ENCODE measurements around the gene GINS1. TPM values are rescaled to one million over a fixed set of nuclear protein-coding genes. Genes with fewer than 3 reads are reported as not detected.

The GINS1 gene
- total RNA-seq (ENCODE audit: low replicate concordance), result 7.9 and 15.9 TPM in 2 replicates

- DNase-seq (ENCODE audit: low read depth), result peak; percentile 82
- peak within 1 kb of the TSS; percentile 91 for H3K4me3 ChIP-seq (ENCODE audit: low read depth, low read length)
- no peak for TF ChIP-seq CTCF (IDR thresholded peaks at IDR 0.05; ENCODE audit: insufficient read depth, low read length)
Measured at GRCh38 chr20:25407311-25408169, at the start of gene GINS1. Gene GINS1, plus strand, starts transcription at chr20:25407673. Its CDS starts 148 bp downstream, at chr20:25407821.

GRCh38 chr20:25360631-25361286 is 46.7 kb upstream of the GINS1 start:
- no peak overlapping the region for H3K4me3 ChIP-seq (ENCODE audit: low read depth, low read length)
- DNase-seq (ENCODE audit: low read depth), result peak; percentile 17
- no peak for TF ChIP-seq CTCF (IDR thresholded peaks at IDR 0.05; ENCODE audit: insufficient read depth, low read length)

- peak; percentile 7 for DNase-seq (ENCODE audit: low read depth)
- no peak for TF ChIP-seq CTCF (IDR thresholded peaks at IDR 0.05; ENCODE audit: insufficient read depth, low read length)
- no peak overlapping the region for H3K4me3 ChIP-seq (ENCODE audit: low read depth, low read length)
Measured at GRCh38 chr20:25361287-25361683, 46.2 kb upstream of the GINS1 start.

- peak; percentile 11 for DNase-seq (ENCODE audit: low read depth)
- TF ChIP-seq CTCF (IDR thresholded peaks at IDR 0.05; ENCODE audit: insufficient read depth, low read length), result no peak
- no peak overlapping the region for H3K4me3 ChIP-seq (ENCODE audit: low read depth, low read length)
Measured at GRCh38 chr20:25364180-25364788, 43.2 kb upstream of the GINS1 start.

GRCh38 chr20:25364879-25365699 is 42.4 kb upstream of the GINS1 start:
- TF ChIP-seq CTCF (IDR thresholded peaks at IDR 0.05; ENCODE audit: insufficient read depth, low read length), result no peak
- H3K4me3 ChIP-seq (ENCODE audit: low read depth, low read length), result no peak overlapping the region
- no peak for DNase-seq (ENCODE audit: low read depth)

- TF ChIP-seq CTCF (IDR thresholded peaks at IDR 0.05; ENCODE audit: insufficient read depth, low read length), result no peak
- no peak overlapping the region for H3K4me3 ChIP-seq (ENCODE audit: low read depth, low read length)
- DNase-seq (ENCODE audit: low read depth), result no peak
Measured at GRCh38 chr20:25368526-25368925, 38.9 kb upstream of the GINS1 start.
